MM.1S (cell line): ENCODE measurements around the gene IFIT1B.
"Not testable (repeated sequence)": the region's sequence is repeated elsewhere in the genome, so short reads cannot be mapped to it uniquely, and the experiment has no call there.

ENCODE experiments used
- DNase-seq: peaks from one replicate; pipeline ENCODE4 v3.0.0-alpha.2; 2015
- H2AFZ ChIP-seq: fragments of 300-600 bp; sonication (generic); 2 replicates; pipeline ENCODE4 v1.6.0; 2016; ENCODE audit warnings: antibody characterized with exemption, low read length
- H3F3A ChIP-seq: fragments of 300-600 bp; sonication (generic); 2 replicates; pipeline ENCODE4 v1.6.1; 2016; ENCODE audit warnings: mild to moderate bottlenecking, antibody characterized with exemption, low read length, moderate library complexity, mixed read lengths; ENCODE audit not compliant: insufficient read depth
- H3K27ac ChIP-seq: fragments of 300-600 bp; sonication (generic); 2 replicates; pipeline ENCODE4 v1.5.1; 2016; ENCODE audit warnings: mild to moderate bottlenecking, low read length
- H3K27me3 ChIP-seq: fragments of 300-600 bp; sonication (generic); replicated peaks from 2 replicates; pipeline ENCODE4 v1.6.0; 2016; ENCODE audit warnings: low read length; ENCODE audit not compliant: insufficient read depth
- H3K36me3 ChIP-seq: fragments of 300-600 bp; sonication (generic); replicated peaks from 2 replicates; pipeline ENCODE4 v1.6.1; 2016; ENCODE audit warnings: mild to moderate bottlenecking, low read length, mixed read lengths; ENCODE audit not compliant: insufficient read depth
- H3K4me1 ChIP-seq: fragments of 300-600 bp; sonication (generic); 2 replicates; pipeline ENCODE4 v1.6.1; 2016; ENCODE audit warnings: low read length, mixed read lengths
- H3K4me2 ChIP-seq: fragments of 300-600 bp; sonication (generic); 2 replicates; pipeline ENCODE4 v1.6.0; 2016; ENCODE audit warnings: low read depth, low read length
- H3K4me3 ChIP-seq: fragments of 300-600 bp; sonication (generic); 2 replicates; pipeline ENCODE4 v1.5.1; 2016; ENCODE audit warnings: low read length, mixed read lengths
- H3K79me2 ChIP-seq: fragments of 300-600 bp; sonication (generic); 2 replicates; pipeline ENCODE4 v1.6.1; 2016; ENCODE audit warnings: mixed run types, low read length, mixed read lengths
- H3K9ac ChIP-seq: fragments of 300-600 bp; sonication (generic); 2 replicates; pipeline ENCODE4 v1.6.1; 2016; ENCODE audit warnings: low read length, mixed read lengths
- H3K9me2 ChIP-seq: fragments of 300-600 bp; sonication (generic); replicated peaks from 2 replicates; pipeline ENCODE4 v1.6.1; 2016; ENCODE audit warnings: mild to moderate bottlenecking, low read length, mixed read lengths; ENCODE audit not compliant: insufficient read depth
- H3K9me3 ChIP-seq: fragments of 300-600 bp; sonication (generic); replicated peaks from 2 replicates; pipeline ENCODE4 v1.6.1; 2016; ENCODE audit warnings: mild to moderate bottlenecking, low read length, mixed read lengths; ENCODE audit not compliant: insufficient read depth
- H4K20me1 ChIP-seq: fragments of 300-600 bp; sonication (generic); 2 replicates; pipeline ENCODE4 v1.6.1; 2016; ENCODE audit warnings: mild to moderate bottlenecking, low read length, moderate library complexity, mixed read lengths; ENCODE audit not compliant: insufficient read depth
- CTCF ChIP-seq: fragments of 300-600 bp; sonication (generic); IDR thresholded peaks from 2 replicates; pipeline ENCODE4 v1.5.1; 2016; ENCODE audit warnings: antibody characterized with exemption, low read length, mixed read lengths
- EZH2 ChIP-seq: fragments of 300-600 bp; sonication (generic); optimal IDR thresholded peaks from 2 replicates; pipeline ENCODE3; 2017; ENCODE audit warnings: low read depth, mild to moderate bottlenecking, antibody characterized with exemption, low read length, mixed read lengths
- EZH2phosphoT487 ChIP-seq: fragments of 300-600 bp; sonication (generic); IDR thresholded peaks from 2 replicates; pipeline ENCODE4 v1.6.1; 2018; ENCODE audit warnings: antibody characterized with exemption, low read length

IFIT1B gene

GRCh38 chr10:89377705-89378637, at the start of gene IFIT1B:
Gene IFIT1B, plus strand, starts transcription at chr10:89378056. Its CDS starts 80 bp downstream, at chr10:89378136.
- Histone ChIP-seq H3K27ac (no peak within 1 kb of the TSS), H2AFZ (no peak within 1 kb of the TSS), H3K9me2 (no peaks in the 10 kb centered on the region), H3K36me3 (no peaks in the 10 kb centered on the region), H3K4me3 (no peak within 1 kb of the TSS), H3F3A (no peaks in the 10 kb centered on the region), H3K79me2 (no peaks in the 10 kb centered on the region), H3K4me2 (no peak within 1 kb of the TSS), H3K4me1 (no peaks in the 10 kb centered on the region), H4K20me1 (no peaks in the 10 kb centered on the region), H3K27me3 (no peaks in the 10 kb centered on the region), H3K9me3 (no peaks in the 10 kb centered on the region), H3K9ac (no peak within 1 kb of the TSS)
- TF ChIP-seq CTCF (no peak), EZH2 (no peak), EZH2phosphoT487 (no peak)
- no peak for DNase-seq

- TF ChIP-seq CTCF (no peak), EZH2phosphoT487 (no peak)
- peaks cover 25% of the 10 kb centered on the region for H3F3A ChIP-seq
- H3K36me3 ChIP-seq: no peaks in the 10 kb centered on the region
- H3K4me3 ChIP-seq: no peak overlapping the region
- no peaks in the 10 kb centered on the region for H4K20me1 ChIP-seq
- H3K9me3 ChIP-seq: no peaks in the 10 kb centered on the region
- H2AFZ ChIP-seq: no peak overlapping the region
- 0 out of 2 replicates have a peak, but pooled peaks cover 7% of the 10 kb centered on the region for H3K27me3 ChIP-seq
- H3K9me2 ChIP-seq: no peaks in the 10 kb centered on the region
- no peak overlapping the region for H3K27ac ChIP-seq
- no peaks in the 10 kb centered on the region for H3K79me2 ChIP-seq
- H3K9ac ChIP-seq: no peak overlapping the region
- H3K4me2 ChIP-seq: no peak overlapping the region
- DNase-seq: no peak
- peaks cover 15% of the 10 kb centered on the region for H3K4me1 ChIP-seq
Measured at GRCh38 chr10:89329151-89329550, 48.7 kb upstream of the IFIT1B start.

GRCh38 chr10:89330014-89330413, 47.8 kb upstream of the IFIT1B start:
- not testable (repeated sequence) for H3K9me2 ChIP-seq, H3K36me3 ChIP-seq, H3K4me2 ChIP-seq, H3K4me3 ChIP-seq, H3K79me2 ChIP-seq, H4K20me1 ChIP-seq, H3K27me3 ChIP-seq, H2AFZ ChIP-seq, H3K27ac ChIP-seq, H3K9me3 ChIP-seq, DNase-seq, H3K9ac ChIP-seq
- Histone ChIP-seq H3K4me1 (peaks cover 21% of the 10 kb centered on the region), H3F3A (peaks cover 26% of the 10 kb centered on the region)
